Measurements from ENCODE around the gene GRIP1. TPM values are rescaled to one million over a fixed set of nuclear protein-coding genes. Genes with fewer than 3 reads are reported as not detected.

Gene GRIP1
- total RNA-seq, 1 donor from 2014 or later = 3.1 TPM

DNA sequence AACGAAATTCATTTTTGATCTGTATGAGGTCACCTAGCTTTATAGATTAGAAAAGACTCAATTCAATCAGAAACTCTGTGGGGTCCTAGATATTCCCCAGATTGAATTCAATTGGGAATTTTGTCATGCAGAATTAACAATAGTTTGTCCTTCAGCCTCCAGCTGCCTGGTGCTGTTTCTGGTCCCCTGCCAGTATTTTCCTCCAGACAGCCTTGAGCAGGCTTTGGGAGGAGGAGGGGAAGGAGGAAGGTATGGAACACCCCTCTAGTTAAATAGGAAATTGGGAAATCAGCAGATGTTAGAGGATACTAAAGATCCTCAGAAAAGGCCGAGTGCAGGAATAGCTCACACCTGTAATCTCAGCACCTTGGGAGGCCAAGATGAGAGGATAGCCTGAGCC is 10.6 kb downstream of the GRIP1 start:
- H3K4me1 ChIP-seq (ENCODE audit: control insufficient read depth in 3 of 3, insufficient read depth in 3 of 3, low read length in 3 of 3) = no peaks in the 10 kb centered on the region
- H3K9ac ChIP-seq (ENCODE audit: low read depth in 1 of 3, low read length in 3 of 3) = no peak overlapping the region
- no peaks in the 10 kb centered on the region for H3K9me3 ChIP-seq (ENCODE audit: control insufficient read depth in 3 of 3, low read length in 3 of 3)
- H3K27me3 ChIP-seq (ENCODE audit: control insufficient read depth in 3 of 3, insufficient read depth in 3 of 3, low read length in 3 of 3) = no peaks in the 10 kb centered on the region
- no peaks in the 10 kb centered on the region for H3K36me3 ChIP-seq (ENCODE audit: control insufficient read depth in 3 of 3, insufficient read depth in 3 of 3, low read length in 3 of 3)
- H3K4me3 ChIP-seq (ENCODE audit: low read length in 3 of 3) = no peak overlapping the region
- no peak overlapping the region for H3K27ac ChIP-seq (ENCODE audit: low read depth, low read length)

DNA sequence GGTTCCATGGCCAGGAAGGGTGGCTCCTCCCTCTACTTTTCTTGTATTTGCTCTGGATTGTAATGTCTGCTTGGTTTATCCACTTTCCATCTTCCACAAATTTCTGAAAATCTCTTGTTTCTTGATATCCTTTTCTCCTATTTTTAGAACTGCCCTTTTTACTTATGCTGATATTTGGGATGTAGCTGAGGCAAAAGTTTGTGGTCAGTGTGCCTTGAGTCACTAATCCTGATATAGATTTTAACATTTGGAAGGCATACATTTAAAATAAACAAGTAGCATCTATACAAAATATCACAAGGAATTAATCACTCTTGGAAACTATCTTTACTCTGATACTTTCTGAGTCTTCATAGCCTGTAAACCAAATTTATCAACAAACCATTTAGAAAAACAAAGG is 11.0 kb downstream of the GRIP1 start:
- Histone ChIP-seq H3K4me1 (ENCODE audit: control insufficient read depth in 3 of 3, insufficient read depth in 3 of 3, low read length in 3 of 3) (no peaks in the 10 kb centered on the region), H3K36me3 (ENCODE audit: control insufficient read depth in 3 of 3, insufficient read depth in 3 of 3, low read length in 3 of 3) (no peaks in the 10 kb centered on the region), H3K9ac (ENCODE audit: low read depth in 1 of 3, low read length in 3 of 3) (no peak overlapping the region), H3K27me3 (ENCODE audit: control insufficient read depth in 3 of 3, insufficient read depth in 3 of 3, low read length in 3 of 3) (no peaks in the 10 kb centered on the region), H3K27ac (ENCODE audit: low read depth, low read length) (no peak overlapping the region), H3K4me3 (ENCODE audit: low read length in 3 of 3) (no peak overlapping the region), H3K9me3 (ENCODE audit: control insufficient read depth in 3 of 3, low read length in 3 of 3) (no peaks in the 10 kb centered on the region)

DNA sequence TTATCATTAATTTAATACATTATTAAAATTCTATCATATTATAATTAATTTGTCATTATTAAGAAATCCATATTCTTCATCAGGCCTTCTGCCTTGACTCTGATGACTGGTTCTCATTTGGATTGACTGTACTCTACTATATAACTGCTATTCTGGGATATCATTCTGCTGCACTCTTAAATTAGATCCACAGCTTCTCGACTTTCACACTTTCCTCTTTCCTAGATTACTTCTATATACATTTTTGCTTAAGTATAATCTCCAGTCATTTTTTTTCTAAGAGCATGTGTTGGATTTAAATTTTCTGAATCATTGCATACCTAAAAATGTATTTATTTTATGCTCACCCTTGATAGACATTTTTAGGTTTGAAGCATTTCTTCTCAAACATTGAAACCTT is 12.4 kb downstream of the GRIP1 start:
- Histone ChIP-seq H3K27ac (ENCODE audit: low read depth, low read length) (no peak overlapping the region), H3K36me3 (ENCODE audit: control insufficient read depth in 3 of 3, insufficient read depth in 3 of 3, low read length in 3 of 3) (no peaks in the 10 kb centered on the region), H3K4me1 (ENCODE audit: control insufficient read depth in 3 of 3, insufficient read depth in 3 of 3, low read length in 3 of 3) (no peaks in the 10 kb centered on the region), H3K27me3 (ENCODE audit: control insufficient read depth in 3 of 3, insufficient read depth in 3 of 3, low read length in 3 of 3) (no peaks in the 10 kb centered on the region), H3K4me3 (ENCODE audit: low read length in 3 of 3) (no peak overlapping the region), H3K9me3 (ENCODE audit: control insufficient read depth in 3 of 3, low read length in 3 of 3) (no peaks in the 10 kb centered on the region), H3K9ac (ENCODE audit: low read depth in 1 of 3, low read length in 3 of 3) (no peak overlapping the region)

- no peak overlapping the region for H3K9ac ChIP-seq (ENCODE audit: low read depth in 1 of 3, low read length in 3 of 3)
- no peak overlapping the region for H3K27ac ChIP-seq (ENCODE audit: low read depth, low read length)
- H3K36me3 ChIP-seq (ENCODE audit: control insufficient read depth in 3 of 3, insufficient read depth in 3 of 3, low read length in 3 of 3) = no peaks in the 10 kb centered on the region
- no peaks in the 10 kb centered on the region for H3K9me3 ChIP-seq (ENCODE audit: control insufficient read depth in 3 of 3, low read length in 3 of 3)
- H3K4me1 ChIP-seq (ENCODE audit: control insufficient read depth in 3 of 3, insufficient read depth in 3 of 3, low read length in 3 of 3) = no peaks in the 10 kb centered on the region
- H3K27me3 ChIP-seq (ENCODE audit: control insufficient read depth in 3 of 3, insufficient read depth in 3 of 3, low read length in 3 of 3) = no peaks in the 10 kb centered on the region
- no peak overlapping the region for H3K4me3 ChIP-seq (ENCODE audit: low read length in 3 of 3)
These were observed 13.4 kb downstream of the GRIP1 start for GRCh38 chr12:66665435-66665985.

DNA sequence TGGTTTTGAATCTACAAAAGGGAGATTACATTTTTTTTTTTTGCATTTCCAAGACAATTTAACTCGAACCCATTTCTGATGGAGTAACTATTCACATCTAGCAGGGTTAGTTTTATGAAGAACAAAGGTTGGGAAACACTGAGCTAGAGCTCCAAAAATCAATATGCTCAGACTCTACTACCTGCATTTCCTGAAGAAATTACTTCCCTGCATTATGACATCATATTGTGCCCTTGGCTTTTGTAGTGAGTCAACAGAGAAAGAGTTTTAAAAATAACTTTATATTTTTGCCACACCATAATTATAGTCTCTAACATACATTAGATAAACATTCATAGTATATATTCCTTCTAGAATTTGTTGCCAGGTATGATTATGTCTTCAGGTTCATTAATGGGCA is 14.8 kb downstream of the GRIP1 start:
- H3K4me3 ChIP-seq (ENCODE audit: low read length in 3 of 3) = no peak overlapping the region
- no peaks in the 10 kb centered on the region for H3K4me1 ChIP-seq (ENCODE audit: control insufficient read depth in 3 of 3, insufficient read depth in 3 of 3, low read length in 3 of 3)
- no peaks in the 10 kb centered on the region for H3K9me3 ChIP-seq (ENCODE audit: control insufficient read depth in 3 of 3, low read length in 3 of 3)
- no peaks in the 10 kb centered on the region for H3K36me3 ChIP-seq (ENCODE audit: control insufficient read depth in 3 of 3, insufficient read depth in 3 of 3, low read length in 3 of 3)
- no peak overlapping the region for H3K27ac ChIP-seq (ENCODE audit: low read depth, low read length)
- no peak overlapping the region for H3K9ac ChIP-seq (ENCODE audit: low read depth in 1 of 3, low read length in 3 of 3)
- H3K27me3 ChIP-seq (ENCODE audit: control insufficient read depth in 3 of 3, insufficient read depth in 3 of 3, low read length in 3 of 3) = no peaks in the 10 kb centered on the region

GRCh38 chr12:66663611-66664010 is 15.3 kb downstream of the GRIP1 start:
- H3K36me3 ChIP-seq (ENCODE audit: control insufficient read depth in 3 of 3, insufficient read depth in 3 of 3, low read length in 3 of 3) = no peaks in the 10 kb centered on the region
- no peak overlapping the region for H3K4me3 ChIP-seq (ENCODE audit: low read length in 3 of 3)
- H3K27me3 ChIP-seq (ENCODE audit: control insufficient read depth in 3 of 3, insufficient read depth in 3 of 3, low read length in 3 of 3) = no peaks in the 10 kb centered on the region
- H3K4me1 ChIP-seq (ENCODE audit: control insufficient read depth in 3 of 3, insufficient read depth in 3 of 3, low read length in 3 of 3) = no peaks in the 10 kb centered on the region
- no peak overlapping the region for H3K9ac ChIP-seq (ENCODE audit: low read depth in 1 of 3, low read length in 3 of 3)
- no peaks in the 10 kb centered on the region for H3K9me3 ChIP-seq (ENCODE audit: control insufficient read depth in 3 of 3, low read length in 3 of 3)
- H3K27ac ChIP-seq (ENCODE audit: low read depth, low read length) = no peak overlapping the region

- H3K36me3 ChIP-seq (ENCODE audit: control insufficient read depth in 3 of 3, insufficient read depth in 3 of 3, low read length in 3 of 3) = no peaks in the 10 kb centered on the region
- no peaks in the 10 kb centered on the region for H3K4me1 ChIP-seq (ENCODE audit: control insufficient read depth in 3 of 3, insufficient read depth in 3 of 3, low read length in 3 of 3)
- H3K27me3 ChIP-seq (ENCODE audit: control insufficient read depth in 3 of 3, insufficient read depth in 3 of 3, low read length in 3 of 3) = no peaks in the 10 kb centered on the region
- H3K9me3 ChIP-seq (ENCODE audit: control insufficient read depth in 3 of 3, low read length in 3 of 3) = no peaks in the 10 kb centered on the region
- H3K4me3 ChIP-seq (ENCODE audit: low read length in 3 of 3) = no peak overlapping the region
- no peak overlapping the region for H3K9ac ChIP-seq (ENCODE audit: low read depth in 1 of 3, low read length in 3 of 3)
- no peak overlapping the region for H3K27ac ChIP-seq (ENCODE audit: low read depth, low read length)
These were observed 16.1 kb downstream of the GRIP1 start for GRCh38 chr12:66662729-66663128.

DNA sequence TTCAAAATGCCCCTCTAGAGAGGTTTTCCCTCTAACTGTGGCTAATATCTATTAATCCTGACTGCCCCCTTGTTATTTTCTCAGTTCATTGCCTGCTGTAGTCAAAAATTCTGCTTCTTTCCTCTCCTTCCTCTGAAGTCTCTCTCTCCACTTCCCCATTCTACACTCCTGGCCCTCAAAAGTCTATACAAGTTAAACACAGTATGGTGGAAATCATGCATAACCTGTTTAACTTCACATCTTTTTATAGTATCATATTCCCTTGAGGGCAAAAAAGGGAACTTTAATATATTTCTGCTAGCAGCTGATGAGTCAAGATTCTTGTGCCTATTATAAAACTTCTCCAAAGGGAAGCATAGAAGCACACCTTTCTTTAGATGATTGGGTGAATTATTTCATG is 16.7 kb downstream of the GRIP1 start:
- Histone ChIP-seq H3K4me1 (ENCODE audit: control insufficient read depth in 3 of 3, insufficient read depth in 3 of 3, low read length in 3 of 3) (no peaks in the 10 kb centered on the region), H3K9ac (ENCODE audit: low read depth in 1 of 3, low read length in 3 of 3) (no peak overlapping the region)

GRCh38 chr12:66661357-66661756 is 17.5 kb downstream of the GRIP1 start:
- H3K9ac ChIP-seq (ENCODE audit: low read depth in 1 of 3, low read length in 3 of 3) = no peak overlapping the region
- H3K27ac ChIP-seq (ENCODE audit: low read depth, low read length) = no peak overlapping the region
- H3K4me1 ChIP-seq (ENCODE audit: control insufficient read depth in 3 of 3, insufficient read depth in 3 of 3, low read length in 3 of 3) = no peaks in the 10 kb centered on the region
- H3K36me3 ChIP-seq (ENCODE audit: control insufficient read depth in 3 of 3, insufficient read depth in 3 of 3, low read length in 3 of 3) = no peaks in the 10 kb centered on the region
- H3K27me3 ChIP-seq (ENCODE audit: control insufficient read depth in 3 of 3, insufficient read depth in 3 of 3, low read length in 3 of 3) = no peaks in the 10 kb centered on the region
- no peak overlapping the region for H3K4me3 ChIP-seq (ENCODE audit: low read length in 3 of 3)
- no peaks in the 10 kb centered on the region for H3K9me3 ChIP-seq (ENCODE audit: control insufficient read depth in 3 of 3, low read length in 3 of 3)

More for the DNA sequence above, 16.7 kb downstream of the GRIP1 start:
- Histone ChIP-seq H3K27me3 (ENCODE audit: control insufficient read depth in 3 of 3, insufficient read depth in 3 of 3, low read length in 3 of 3) (no peaks in the 10 kb centered on the region), H3K4me3 (ENCODE audit: low read length in 3 of 3) (no peak overlapping the region), H3K9me3 (ENCODE audit: control insufficient read depth in 3 of 3, low read length in 3 of 3) (no peaks in the 10 kb centered on the region), H3K27ac (ENCODE audit: low read depth, low read length) (no peak overlapping the region), H3K36me3 (ENCODE audit: control insufficient read depth in 3 of 3, insufficient read depth in 3 of 3, low read length in 3 of 3) (no peaks in the 10 kb centered on the region)

DNA sequence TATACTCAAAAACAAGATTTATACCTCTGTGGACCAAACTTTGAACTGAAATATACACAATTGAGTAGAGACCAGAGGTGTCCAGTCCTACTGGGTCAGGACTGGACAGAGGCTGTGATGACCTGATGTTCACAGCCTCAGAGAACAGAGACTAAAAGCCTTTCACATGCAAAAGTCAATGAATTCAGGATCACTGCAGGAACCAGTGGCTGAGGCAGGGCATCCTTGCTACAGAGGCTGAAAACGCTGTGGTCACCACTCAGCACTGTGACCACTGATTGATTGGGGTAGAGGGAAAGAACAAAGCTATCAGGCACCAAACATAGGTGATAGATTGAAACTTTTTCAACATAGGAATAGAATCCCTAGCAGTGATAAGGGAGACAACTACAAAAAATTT is 25.1 kb downstream of the GRIP1 start:
- H3K36me3 ChIP-seq (ENCODE audit: control insufficient read depth in 3 of 3, insufficient read depth in 3 of 3, low read length in 3 of 3) = no peaks in the 10 kb centered on the region
- no peak overlapping the region for H3K4me3 ChIP-seq (ENCODE audit: low read length in 3 of 3)
- no peak overlapping the region for H3K9ac ChIP-seq (ENCODE audit: low read depth in 1 of 3, low read length in 3 of 3)
- H3K4me1 ChIP-seq (ENCODE audit: control insufficient read depth in 3 of 3, insufficient read depth in 3 of 3, low read length in 3 of 3) = no peaks in the 10 kb centered on the region
- H3K9me3 ChIP-seq (ENCODE audit: control insufficient read depth in 3 of 3, low read length in 3 of 3) = no peaks in the 10 kb centered on the region
- H3K27me3 ChIP-seq (ENCODE audit: control insufficient read depth in 3 of 3, insufficient read depth in 3 of 3, low read length in 3 of 3) = no peaks in the 10 kb centered on the region
- H3K27ac ChIP-seq (ENCODE audit: low read depth, low read length) = no peak overlapping the region
